Measurements from ENCODE around the gene NELFCD.

DNA sequence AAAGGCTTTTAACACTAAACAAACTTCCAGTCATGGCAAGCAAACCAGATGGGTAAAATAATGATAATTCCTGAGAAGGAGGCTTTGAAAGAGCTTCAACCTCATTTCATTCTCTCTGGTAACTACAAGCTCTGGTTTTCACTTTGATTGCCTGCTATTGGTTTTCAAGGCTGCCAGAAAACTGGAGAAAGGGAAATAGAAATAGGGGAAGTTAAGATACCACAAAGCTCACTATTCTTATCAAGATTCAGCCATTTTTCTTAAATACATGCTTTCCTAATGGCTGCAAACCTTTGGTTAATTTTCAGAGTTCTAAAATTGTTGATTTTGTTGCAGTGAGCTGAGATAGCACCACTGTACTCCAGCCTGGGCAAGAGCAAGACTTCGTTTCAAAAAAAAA is 42.5 kb upstream of the NELFCD start:
- TF ChIP-seq, protein P1, sequence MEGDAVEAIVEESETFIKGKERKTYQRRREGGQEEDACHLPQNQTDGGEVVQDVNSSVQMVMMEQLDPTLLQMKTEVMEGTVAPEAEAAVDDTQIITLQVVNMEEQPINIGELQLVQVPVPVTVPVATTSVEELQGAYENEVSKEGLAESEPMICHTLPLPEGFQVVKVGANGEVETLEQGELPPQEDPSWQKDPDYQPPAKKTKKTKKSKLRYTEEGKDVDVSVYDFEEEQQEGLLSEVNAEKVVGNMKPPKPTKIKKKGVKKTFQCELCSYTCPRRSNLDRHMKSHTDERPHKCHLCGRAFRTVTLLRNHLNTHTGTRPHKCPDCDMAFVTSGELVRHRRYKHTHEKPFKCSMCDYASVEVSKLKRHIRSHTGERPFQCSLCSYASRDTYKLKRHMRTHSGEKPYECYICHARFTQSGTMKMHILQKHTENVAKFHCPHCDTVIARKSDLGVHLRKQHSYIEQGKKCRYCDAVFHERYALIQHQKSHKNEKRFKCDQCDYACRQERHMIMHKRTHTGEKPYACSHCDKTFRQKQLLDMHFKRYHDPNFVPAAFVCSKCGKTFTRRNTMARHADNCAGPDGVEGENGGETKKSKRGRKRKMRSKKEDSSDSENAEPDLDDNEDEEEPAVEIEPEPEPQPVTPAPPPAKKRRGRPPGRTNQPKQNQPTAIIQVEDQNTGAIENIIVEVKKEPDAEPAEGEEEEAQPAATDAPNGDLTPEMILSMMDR (tag by site-specific recombination; IDR thresholded peaks at IDR 0.05): no peak
- TF ChIP-seq ZNF623 (tag by site-specific recombination; IDR thresholded peaks at IDR 0.05) (no peak), YY1 (tag by site-specific recombination; IDR thresholded peaks at IDR 0.05) (no peak), ZNF837 (tag by site-specific recombination; IDR thresholded peaks at IDR 0.05) (no peak)

All from HEK293 (cell line).